ENCODE results near the gene DNPH1. TPM values are rescaled to one million over a fixed set of nuclear protein-coding genes. Genes with fewer than 3 reads are reported as not detected.

Gene DNPH1
- polyA plus RNA-seq, 1 donor from 2014 or later: 48.3 TPM

GRCh38 chr6:43257367-43258145, 28.3 kb upstream of the DNPH1 start:
- H3K27ac ChIP-seq (ENCODE audit: low read length): no peak overlapping the region
- no peaks in the 10 kb centered on the region for H3K9me3 ChIP-seq (ENCODE audit: low read length)
- H2AFZ ChIP-seq (ENCODE audit: low read depth, low read length): no peak overlapping the region
- no peak overlapping the region for H3K4me2 ChIP-seq (ENCODE audit: low read length)
- no peak overlapping the region for H3K9ac ChIP-seq (ENCODE audit: low read length)
- TF ChIP-seq MXI1 (conservative IDR thresholded peaks at IDR 0.05; ENCODE audit: poor library complexity, severe bottlenecking) (no peak), TAF1 (IDR thresholded peaks at IDR 0.05; ENCODE audit: low read depth) (no peak), REST (IDR thresholded peaks at IDR 0.05; ENCODE audit: borderline replicate concordance) (no peak), RAD21 (conservative IDR thresholded peaks at IDR 0.05) (no peak), EZH2 (IDR thresholded peaks at IDR 0.05; ENCODE audit: borderline replicate concordance, insufficient read depth, low read length, poor library complexity, severe bottlenecking) (no peak), EP300 (conservative IDR thresholded peaks at IDR 0.05; ENCODE audit: poor library complexity, severe bottlenecking) (no peak), SMC3 (conservative IDR thresholded peaks at IDR 0.05; ENCODE audit: poor library complexity) (no peak), CTCF (IDR thresholded peaks at IDR 0.05; ENCODE audit: poor library complexity, severe bottlenecking) (no peak), POLR2AphosphoS5 (IDR thresholded peaks at IDR 0.05) (no peak)
- no peaks in the 10 kb centered on the region for H3F3A ChIP-seq (ENCODE audit: insufficient read depth, low read length, poor library complexity, severe bottlenecking)
- no peaks in the 10 kb centered on the region for H3K27me3 ChIP-seq (ENCODE audit: insufficient read depth, low read depth, low read length)
- no peaks in the 10 kb centered on the region for H3K79me2 ChIP-seq (replicated peaks; ENCODE audit: insufficient read depth, low read length)
- no peaks in the 10 kb centered on the region for H4K20me1 ChIP-seq (ENCODE audit: insufficient read depth)
- no peaks in the 10 kb centered on the region for H3K9me2 ChIP-seq (ENCODE audit: insufficient read depth, low read length)
- no peak overlapping the region for H3K4me3 ChIP-seq (ENCODE audit: low read length)
- H3K36me3 ChIP-seq (ENCODE audit: insufficient read depth, low read length): peaks cover 13% of the 10 kb centered on the region

GRCh38 chr6:43256670-43257366, 27.5 kb upstream of the DNPH1 start:
- no peak for TF ChIP-seq EP300 (conservative IDR thresholded peaks at IDR 0.05; ENCODE audit: poor library complexity, severe bottlenecking)
- TF ChIP-seq POLR2AphosphoS5 (IDR thresholded peaks at IDR 0.05): no peak
- TF ChIP-seq REST (IDR thresholded peaks at IDR 0.05; ENCODE audit: borderline replicate concordance): no peak
- no peak for TF ChIP-seq SMC3 (conservative IDR thresholded peaks at IDR 0.05; ENCODE audit: poor library complexity)
- no peak for TF ChIP-seq CTCF (IDR thresholded peaks at IDR 0.05; ENCODE audit: poor library complexity, severe bottlenecking)
- TF ChIP-seq MXI1 (conservative IDR thresholded peaks at IDR 0.05; ENCODE audit: poor library complexity, severe bottlenecking): no peak
- no peak for TF ChIP-seq EZH2 (IDR thresholded peaks at IDR 0.05; ENCODE audit: borderline replicate concordance, insufficient read depth, low read length, poor library complexity, severe bottlenecking)
- no peak for TF ChIP-seq RAD21 (conservative IDR thresholded peaks at IDR 0.05)
- no peak for TF ChIP-seq TAF1 (IDR thresholded peaks at IDR 0.05; ENCODE audit: low read depth)
- H3K9me3 ChIP-seq (ENCODE audit: low read length): no peaks in the 10 kb centered on the region
- no peaks in the 10 kb centered on the region for H3K9me2 ChIP-seq (ENCODE audit: insufficient read depth, low read length)
- no peaks in the 10 kb centered on the region for H3K79me2 ChIP-seq (replicated peaks; ENCODE audit: insufficient read depth, low read length)
- H3K9ac ChIP-seq (ENCODE audit: low read length): no peak overlapping the region
- no peak overlapping the region for H3K27ac ChIP-seq (ENCODE audit: low read length)
- H2AFZ ChIP-seq (ENCODE audit: low read depth, low read length): no peak overlapping the region
- H3K36me3 ChIP-seq (ENCODE audit: insufficient read depth, low read length): peaks cover 13% of the 10 kb centered on the region
- no peaks in the 10 kb centered on the region for H3F3A ChIP-seq (ENCODE audit: insufficient read depth, low read length, poor library complexity, severe bottlenecking)
- H3K4me2 ChIP-seq (ENCODE audit: low read length): no peak overlapping the region
- no peak overlapping the region for H3K4me3 ChIP-seq (ENCODE audit: low read length)
- no peaks in the 10 kb centered on the region for H4K20me1 ChIP-seq (ENCODE audit: insufficient read depth)
- no peaks in the 10 kb centered on the region for H3K27me3 ChIP-seq (ENCODE audit: insufficient read depth, low read depth, low read length)

All from neural cell (in vitro differentiated cells).